PFSK-1 (cell line): ENCODE data around the gene AMBRA1.

Experiments
- POLR2AphosphoS5 ChIP-seq: IDR thresholded peaks from 2 replicates; pipeline ENCODE4 v1.6.1; 2012; ENCODE audit warnings: low read depth, mild to moderate bottlenecking, control low read depth, low read length, moderate library complexity
- REST ChIP-seq, 2 experiments: IDR thresholded peaks; 2 replicates each; pipeline versions ENCODE4 v1.6.1 to v1.8.0; 2011 to 2012; ENCODE audit warnings: low read depth in 2 of 2, low read length in 2 of 2, control low read depth in 1 of 2, inconsistent platforms in 1 of 2, mild to moderate bottlenecking in 1 of 2, moderate library complexity in 1 of 2; ENCODE audit not compliant: insufficient read depth in 1 of 2

- TF ChIP-seq POLR2AphosphoS5 (peak; percentile 59; the same call in 1 of the 2 replicates), REST (IDR thresholded peaks at IDR 0.05; ENCODE audit: insufficient read depth in 1 of 2, low read depth in 2 of 2, low read length in 2 of 2) (no peak)
Measured at GRCh38 chr11:46617134-46617971, 23.5 kb upstream of the AMBRA1 start, which contains the start of the genes ATG13 and HARBI1.
